KOPT-K1 (cell line): ENCODE results near the gene IFNA2.

Experiments used
- H3K27ac ChIP-seq: fragments of 200-600 bp; sonication (generic); 2 replicates; pipeline ENCODE4 v1.5.1; 2016; ENCODE audit warnings: antibody characterized with exemption, mild to moderate bottlenecking, low read depth, low read length; ENCODE audit not compliant: poor library complexity, severe bottlenecking
- H3K36me3 ChIP-seq: fragments of 200-600 bp; sonication (generic); 2 replicates; pipeline ENCODE4 v1.5.1; 2017; ENCODE audit warnings: antibody characterized with exemption, mild to moderate bottlenecking, low read length, moderate library complexity; ENCODE audit not compliant: insufficient read depth
- H3K9me3 ChIP-seq: fragments of 200-600 bp; sonication (generic); 2 replicates; pipeline ENCODE4 v1.5.1; 2017; ENCODE audit warnings: antibody characterized with exemption, low read length, mild to moderate bottlenecking; ENCODE audit not compliant: insufficient read depth, poor library complexity, severe bottlenecking

IFNA2 gene

GRCh38 chr9:21336457-21336856 is 48.7 kb downstream of the IFNA2 start:
- Histone ChIP-seq H3K27ac (no peak overlapping the region), H3K36me3 (peaks cover 25% of the 10 kb centered on the region), H3K9me3 (no peaks in the 10 kb centered on the region)

- peaks cover 40% of the 10 kb centered on the region for H3K36me3 ChIP-seq
- no peaks in the 10 kb centered on the region for H3K9me3 ChIP-seq
- peak within 1 kb of the TSS; percentile 92 for H3K27ac ChIP-seq
Measured at GRCh38 chr9:21334701-21335632, 50.2 kb downstream of the IFNA2 start, which contains the start of gene KLHL9. KLHL9 (minus strand) TSS chr9:21335404; CDS start chr9:21334859, 545 bp downstream.
